GM21576 (cell line): ENCODE data around the gene UBE2O.

Experiments used
- ATAC-seq: cut with Tn5 transposase; IDR thresholded peaks from one replicate; pipeline ENCODE4 v1.9.1; 2021; ENCODE audit warnings: mild to moderate bottlenecking, moderate library complexity; ENCODE audit not compliant: unreplicated experiment

The UBE2O gene

GRCh38 chr17:76419576-76420260 lies 33.2 kb downstream of the UBE2O start:
- ATAC-seq: no peak

GRCh38 chr17:76417499-76418143 lies 35.3 kb downstream of the UBE2O start:
- no peak for ATAC-seq

- no peak for ATAC-seq
These were observed 36.1 kb downstream of the UBE2O start for GRCh38 chr17:76416899-76417298.

- ATAC-seq: no peak
These were observed 36.5 kb downstream of the UBE2O start for GRCh38 chr17:76416457-76416856.

DNA sequence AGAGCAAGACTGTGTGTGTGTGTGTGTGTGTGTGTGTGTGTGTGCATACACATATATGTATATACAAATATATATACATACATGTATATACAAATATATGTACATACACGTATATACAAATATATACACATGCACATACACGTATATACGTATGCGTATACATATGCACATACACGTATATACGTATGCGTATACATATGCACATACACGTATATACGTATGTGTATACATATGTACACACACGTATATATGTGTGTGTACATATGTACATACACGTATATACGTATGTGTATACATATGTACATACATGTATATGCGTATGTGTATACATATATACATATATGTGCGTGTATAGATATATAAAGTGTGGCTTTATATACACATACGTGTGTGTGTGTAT lies 37.2 kb downstream of the UBE2O start:
- ATAC-seq: no peak

GRCh38 chr17:76414334-76415295 lies 38.3 kb downstream of the UBE2O start:
- ATAC-seq: no peak

DNA sequence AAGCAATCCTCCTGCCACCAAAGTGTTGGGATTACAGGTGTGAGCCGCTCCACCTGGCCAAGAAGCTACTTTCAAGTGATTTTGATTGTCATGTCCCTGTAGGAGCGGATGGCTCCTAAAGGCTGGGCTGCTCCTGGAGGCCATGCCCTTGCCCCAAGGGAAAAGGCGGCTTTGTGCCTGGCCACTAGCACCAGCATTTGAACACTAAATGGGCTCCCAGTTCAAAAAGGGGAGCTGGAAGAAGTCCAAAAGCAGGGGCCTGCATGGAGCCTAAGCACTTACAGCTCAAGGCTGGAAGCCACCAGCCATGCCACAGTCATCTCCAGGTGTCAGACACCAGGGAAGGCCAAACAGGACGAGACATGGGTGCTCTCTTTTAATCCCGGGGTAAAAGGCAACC lies 41.7 kb downstream of the UBE2O start:
- ATAC-seq: no peak

- ATAC-seq: no peak
These were observed 42.5 kb downstream of the UBE2O start for GRCh38 chr17:76410328-76410965.

- ATAC-seq: no peak
These were observed 44.7 kb downstream of the UBE2O start for GRCh38 chr17:76408037-76408849.

DNA sequence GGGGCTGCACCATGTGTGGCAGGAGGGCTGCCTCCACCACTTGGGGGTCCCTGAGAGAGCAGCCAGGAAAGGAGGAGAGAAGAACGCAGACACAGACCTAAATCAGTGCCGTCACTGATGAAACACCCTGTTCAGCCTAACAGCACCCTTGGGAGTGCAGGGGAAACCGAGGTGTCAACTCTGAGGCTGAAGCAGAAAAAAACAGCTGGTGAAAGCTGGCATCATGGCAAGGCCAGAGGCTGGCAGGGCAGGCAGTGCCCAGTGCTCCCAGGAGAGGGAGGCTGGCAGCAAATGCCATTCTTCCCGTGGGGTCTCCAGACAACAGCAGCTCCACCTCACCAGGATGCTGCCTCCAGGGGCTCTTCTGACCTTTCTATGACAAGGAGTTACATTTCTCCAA lies 45.4 kb downstream of the UBE2O start:
- no peak for ATAC-seq

- no peak for ATAC-seq
These were observed 46.8 kb downstream of the UBE2O start for GRCh38 chr17:76405967-76406647.

DNA sequence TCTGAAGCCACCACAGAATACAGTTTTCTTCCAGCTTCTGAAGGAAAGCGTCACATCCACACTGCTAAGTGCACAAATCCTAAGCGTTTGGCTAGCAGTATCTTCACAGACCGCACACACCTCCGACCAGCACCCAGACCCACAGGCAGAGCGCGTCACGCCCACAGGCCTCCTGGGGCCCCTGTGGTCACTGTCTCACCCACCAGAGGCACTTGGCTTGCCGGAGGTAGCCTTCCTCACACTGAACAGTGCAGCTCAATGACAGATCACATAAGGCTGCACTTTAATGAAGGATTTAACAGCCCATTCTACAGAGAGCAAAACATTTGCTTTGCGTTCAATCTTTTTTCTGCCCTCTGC lies 47.4 kb downstream of the UBE2O start:
- ATAC-seq: no peak

- ATAC-seq: no peak
These were observed 47.9 kb downstream of the UBE2O start for GRCh38 chr17:76404976-76405563.

GRCh38 chr17:76404256-76404655 lies 48.7 kb downstream of the UBE2O start:
- ATAC-seq: no peak

DNA sequence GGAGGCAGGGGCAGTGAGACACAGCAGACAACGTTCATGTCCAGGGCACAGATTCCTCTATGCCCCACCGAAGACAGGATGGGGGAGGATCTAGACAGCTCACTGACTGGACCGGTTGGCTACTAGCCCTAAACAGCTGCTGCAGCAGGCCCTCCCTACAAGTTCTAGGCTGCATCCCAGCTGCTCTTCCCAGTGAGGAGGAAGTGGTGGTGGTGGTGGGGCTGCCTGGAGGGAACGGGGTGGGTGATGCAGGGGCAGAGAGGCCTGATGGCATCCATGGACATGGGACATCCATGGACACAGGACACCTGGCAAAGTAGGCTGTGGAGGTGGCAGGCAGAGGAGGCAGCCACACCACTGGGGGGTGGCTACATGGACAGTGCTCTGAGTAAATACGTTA lies 50.2 kb downstream of the UBE2O start:
- ATAC-seq: no peak

DNA sequence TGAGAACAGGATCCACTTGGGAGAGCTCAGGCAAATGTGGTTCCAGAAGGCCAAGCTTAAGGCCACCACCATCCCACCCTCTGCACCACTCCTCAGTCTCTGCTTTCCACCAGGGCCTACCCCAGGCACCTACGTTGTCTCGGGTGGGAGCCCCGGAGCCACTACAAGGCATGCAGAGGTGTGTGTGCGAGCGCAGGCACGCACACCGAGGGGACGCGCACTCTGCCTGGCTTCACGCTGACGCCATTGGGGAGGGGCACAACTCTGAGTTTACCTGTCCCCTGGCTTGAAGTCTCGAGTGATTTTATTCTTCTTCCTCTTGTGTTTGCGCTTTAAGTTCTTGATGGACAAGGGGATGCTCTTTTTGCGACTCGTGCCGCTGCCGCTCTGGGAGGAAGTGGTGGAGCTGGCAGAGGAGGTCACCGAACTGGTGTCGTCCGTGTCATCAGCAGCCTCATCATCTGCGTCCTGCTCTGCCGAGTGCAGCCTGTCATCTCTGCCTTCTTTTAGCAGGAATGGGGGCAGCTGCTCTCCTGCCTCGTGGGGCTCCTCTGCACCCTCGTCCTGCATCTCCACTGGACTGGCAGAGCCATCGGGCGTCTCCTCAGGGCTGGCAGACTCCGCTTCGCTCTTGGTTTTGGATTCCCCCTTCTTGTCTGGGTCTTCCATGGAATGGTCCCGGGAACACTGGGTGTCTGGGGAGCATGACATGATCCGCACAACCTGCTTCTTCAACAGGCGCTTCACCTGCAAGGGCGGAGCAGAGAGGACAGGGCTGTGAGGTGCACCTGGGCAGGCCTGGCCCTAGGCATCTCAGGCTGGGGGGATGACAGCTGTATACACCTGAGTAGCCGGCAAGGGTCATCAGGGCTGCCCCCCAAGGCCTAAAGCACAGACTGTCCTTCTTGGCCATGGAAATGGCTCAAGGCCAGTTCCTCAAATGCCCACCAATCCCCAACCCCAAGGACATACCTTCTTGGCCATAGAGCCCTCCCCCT lies 53.5 kb downstream of the UBE2O start:
- ATAC-seq: no peak

DNA sequence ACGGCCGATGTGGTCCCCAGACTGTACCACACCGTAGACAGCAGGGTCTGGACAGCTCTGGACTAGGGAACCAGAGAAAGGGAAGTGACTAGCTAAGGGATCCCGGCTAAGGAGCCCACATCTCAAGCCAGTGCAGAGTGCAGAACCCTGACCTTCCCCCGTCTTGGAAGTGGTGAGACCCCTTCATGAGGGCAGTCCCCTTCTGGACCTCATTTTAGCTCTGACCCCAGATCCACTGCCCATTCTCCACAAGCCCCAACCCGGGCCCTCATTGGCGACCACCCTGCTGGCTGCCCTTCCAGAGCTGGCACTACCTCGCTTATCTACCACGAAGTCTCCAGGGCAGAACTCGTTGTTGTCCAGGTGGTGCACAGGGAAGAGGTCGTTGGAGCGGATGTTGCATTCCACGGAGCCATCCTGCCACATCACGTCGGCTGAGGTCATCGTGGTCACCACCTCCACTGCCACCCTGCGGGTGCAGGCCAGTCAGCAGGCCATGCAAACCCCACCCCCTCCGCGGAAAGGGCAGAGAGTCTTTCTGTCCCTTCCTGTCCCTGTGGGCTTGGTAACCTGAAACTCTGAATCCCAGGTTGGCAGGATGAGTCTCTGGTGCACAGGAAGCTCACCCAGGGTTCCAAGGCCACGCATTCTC lies 54.3 kb downstream of the UBE2O start:
- ATAC-seq: no peak
